Psoas muscle (tissue), 8 donors: ENCODE results near the gene PRUNE1. TPM values are rescaled to one million over a fixed set of nuclear protein-coding genes. Genes with fewer than 3 reads are reported as not detected.
A peak's percentile ranks its signal among the peaks of the same experiment; 100 is the strongest.

Source experiments
- ATAC-seq, 4 donors: fragments of 200-7000 bp; cut with Tn5 transposase; one replicate each; pipeline ENCODE4 v1.9.1; 2020; ENCODE audit warnings: moderate library complexity in 3 of 4, mild to moderate bottlenecking in 2 of 4
- DNase-seq, 2 donors: peaks; one replicate each; pipeline ENCODE4 v3.0.0-alpha.2; 2020
- H3K27ac ChIP-seq: fragments of 200-600 bp; one replicate; pipeline ENCODE4 v1.8.0; 2022
- H3K27me3 ChIP-seq, 3 donors: fragments of 200-600 bp in 1 of 3; one replicate each; pipeline versions ENCODE4 v1.6.1 to v1.8.0; 2013 to 2022; ENCODE audit warnings: low read length in 2 of 3, mild to moderate bottlenecking in 2 of 3, moderate library complexity in 1 of 3; ENCODE audit not compliant: insufficient read depth in 3 of 3
- H3K36me3 ChIP-seq, 2 donors: fragments of 200-600 bp in 1 of 2; one replicate each; pipeline versions ENCODE4 v1.6.1 to v1.8.0; 2013 to 2022; ENCODE audit warnings: low read depth in 1 of 2, mild to moderate bottlenecking in 1 of 2, moderate library complexity in 1 of 2; ENCODE audit not compliant: insufficient read depth in 1 of 2
- H3K4me1 ChIP-seq: fragments of 200-600 bp; one replicate; pipeline ENCODE4 v1.8.0; 2022
- H3K4me3 ChIP-seq: fragments of 200-600 bp; one replicate; pipeline ENCODE4 v1.8.0; 2022; ENCODE audit warnings: mild to moderate bottlenecking
- H3K9me3 ChIP-seq: fragments of 200-600 bp; one replicate; pipeline ENCODE4 v1.8.0; 2022
- WGBS, 3 donors: extraction: QIAGEN DNeasy Blood & Tissue Kit; methylation state at CpG; one replicate each; pipeline versions ENCODE4 v1.1.6 to v1.1.7; 2013; 5-methylcytosine and 5-hydroxymethylcytosine counted together
- intact Hi-C, 2 donors: fragments of 100-400 bp; cut with DNase I; formaldehyde crosslinking; loops; one replicate each; pipeline versions ENCODE4 v1.11.0 to v1.14.2; 2022
- polyA plus RNA-seq, 3 donors: library from polyadenylated mRNA; stranded (reverse); fragments of 200-250 nt; gene quantifications; one replicate each; pipeline ENCODE4 v1.2.3, GENCODE V29; 2013
- total RNA-seq, 4 donors: library from RNA; stranded (reverse); fragmentation: NEBNext Ultra II Directional in 2 of 4; extraction: Animal tissue kit (Norgen Biotek cat#: 25700) in 2 of 4; gene quantifications; one replicate each; pipeline versions ENCODE4 v1.2.1 to v1.2.4, GENCODE V29; 2021 to 2023
- TF ChIP-seq, protein P1 (sequence below): fragments of 200-600 bp; IDR thresholded peaks from one replicate; pipeline ENCODE4 v1.8.0; 2022; ENCODE audit warnings: antibody characterized with exemption
- donor health status: healthy with polysubstance abuse.
- donor health status: DM: no; HTN: no; CAD: no; lungs with moderate emphysema.
- donor health status: Bipolar disorder and iron deficiency.
- donor health status: healthy.
- donor health status: DM: yes; HTN: yes; CAD: no.
- donor health status: DM: no; HTN: no; CAD: no.
- donor health status: DM: no; HTN: no; CAD: no.
- donor health status: DM: yes; HTN: yes; CAD: no.

The PRUNE1 gene
- total and polyA plus RNA-seq, 7 donors: 12.4 to 33.8 (median 21.2) TPM

DNA sequence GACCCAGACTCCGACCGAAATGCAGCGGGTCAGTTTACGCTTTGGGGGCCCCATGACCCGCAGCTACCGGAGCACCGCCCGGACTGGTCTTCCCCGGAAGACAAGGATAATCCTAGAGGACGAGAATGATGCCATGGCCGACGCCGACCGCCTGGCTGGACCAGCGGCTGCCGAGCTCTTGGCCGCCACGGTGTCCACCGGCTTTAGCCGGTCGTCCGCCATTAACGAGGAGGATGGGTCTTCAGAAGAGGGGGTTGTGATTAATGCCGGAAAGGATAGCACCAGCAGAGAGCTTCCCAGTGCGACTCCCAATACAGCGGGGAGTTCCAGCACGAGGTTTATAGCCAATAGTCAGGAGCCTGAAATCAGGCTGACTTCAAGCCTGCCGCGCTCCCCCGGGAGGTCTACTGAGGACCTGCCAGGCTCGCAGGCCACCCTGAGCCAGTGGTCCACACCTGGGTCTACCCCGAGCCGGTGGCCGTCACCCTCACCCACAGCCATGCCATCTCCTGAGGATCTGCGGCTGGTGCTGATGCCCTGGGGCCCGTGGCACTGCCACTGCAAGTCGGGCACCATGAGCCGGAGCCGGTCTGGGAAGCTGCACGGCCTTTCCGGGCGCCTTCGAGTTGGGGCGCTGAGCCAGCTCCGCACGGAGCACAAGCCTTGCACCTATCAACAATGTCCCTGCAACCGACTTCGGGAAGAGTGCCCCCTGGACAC, 39.8 kb downstream of the PRUNE1 start:
- DNase-seq (peak; percentile 72 to 87), ATAC-seq (peak; percentile 83 to 90 (median 86))
- TF ChIP-seq, protein P1, sequence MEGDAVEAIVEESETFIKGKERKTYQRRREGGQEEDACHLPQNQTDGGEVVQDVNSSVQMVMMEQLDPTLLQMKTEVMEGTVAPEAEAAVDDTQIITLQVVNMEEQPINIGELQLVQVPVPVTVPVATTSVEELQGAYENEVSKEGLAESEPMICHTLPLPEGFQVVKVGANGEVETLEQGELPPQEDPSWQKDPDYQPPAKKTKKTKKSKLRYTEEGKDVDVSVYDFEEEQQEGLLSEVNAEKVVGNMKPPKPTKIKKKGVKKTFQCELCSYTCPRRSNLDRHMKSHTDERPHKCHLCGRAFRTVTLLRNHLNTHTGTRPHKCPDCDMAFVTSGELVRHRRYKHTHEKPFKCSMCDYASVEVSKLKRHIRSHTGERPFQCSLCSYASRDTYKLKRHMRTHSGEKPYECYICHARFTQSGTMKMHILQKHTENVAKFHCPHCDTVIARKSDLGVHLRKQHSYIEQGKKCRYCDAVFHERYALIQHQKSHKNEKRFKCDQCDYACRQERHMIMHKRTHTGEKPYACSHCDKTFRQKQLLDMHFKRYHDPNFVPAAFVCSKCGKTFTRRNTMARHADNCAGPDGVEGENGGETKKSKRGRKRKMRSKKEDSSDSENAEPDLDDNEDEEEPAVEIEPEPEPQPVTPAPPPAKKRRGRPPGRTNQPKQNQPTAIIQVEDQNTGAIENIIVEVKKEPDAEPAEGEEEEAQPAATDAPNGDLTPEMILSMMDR: peak; percentile 52
- H3K27ac ChIP-seq: peak overlapping the region; percentile 87
- peak overlapping the region; percentile 89 for H3K4me3 ChIP-seq
- H3K4me1 ChIP-seq: peaks cover 18% of the 10 kb centered on the region
- WGBS, 3 donors: 0 to 1% (median 1%) methylated on average over 48 of the region's 48 CpGs
- intact Hi-C loops: no loop called here
- no peaks in the 10 kb centered on the region for H3K27me3 ChIP-seq
- peaks cover 9 to 38% of the 10 kb centered on the region in 2 donors for H3K36me3 ChIP-seq
- H3K9me3 ChIP-seq: no peaks in the 10 kb centered on the region

GRCh38 chr1:151048645-151049032, 40.4 kb downstream of the PRUNE1 start:
- Histone ChIP-seq H3K27ac (peak overlapping the region; percentile 87), H3K36me3 (peaks cover 8 to 44% of the 10 kb centered on the region in 2 donors), H3K27me3 (no peaks in the 10 kb centered on the region), H3K4me3 (peak overlapping the region; percentile 89), H3K4me1 (peaks cover 18% of the 10 kb centered on the region), H3K9me3 (no peaks in the 10 kb centered on the region)
- intact Hi-C loops: no loop called here
- DNase-seq: no peak
- no peak for ATAC-seq
- WGBS, 3 donors: 1 to 15% (median 5%) methylated on average over 3 of the region's 3 CpGs
- TF ChIP-seq, protein P1: no peak

GRCh38 chr1:151049458-151049857, 41.2 kb downstream of the PRUNE1 start:
- Histone ChIP-seq H3K4me1 (peaks cover 18% of the 10 kb centered on the region), H3K36me3 (peaks cover 7 to 52% of the 10 kb centered on the region in 2 donors), H3K9me3 (no peaks in the 10 kb centered on the region), H3K4me3 (peak overlapping the region; percentile 89), H3K27me3 (no peaks in the 10 kb centered on the region), H3K27ac (peak overlapping the region; percentile 31)
- ATAC-seq (no peak), DNase-seq (no peak)
- intact Hi-C loops: no loop called here
- TF ChIP-seq, protein P1: no peak
- 84 to 93% (median 86%) methylated on average over 5 of the region's 5 CpGs for WGBS, 3 donors

- WGBS, 3 donors: 86 to 90% (median 89%) methylated on average over 2 of the region's 2 CpGs
- peaks cover 18% of the 10 kb centered on the region for H3K4me1 ChIP-seq
- H3K36me3 ChIP-seq: peaks cover 11 to 59% of the 10 kb centered on the region in 2 donors
- ATAC-seq: no peak
- intact Hi-C loops: no loop called here
- DNase-seq: no peak
- H3K27me3 ChIP-seq: no peaks in the 10 kb centered on the region
- H3K9me3 ChIP-seq: no peaks in the 10 kb centered on the region
- peak overlapping the region; percentile 31 for H3K27ac ChIP-seq
- H3K4me3 ChIP-seq: peak overlapping the region; percentile 89
- TF ChIP-seq, protein P1: no peak
Measured at GRCh38 chr1:151050051-151050688, 41.9 kb downstream of the PRUNE1 start.
